HL-60 (cell line): ENCODE results near the gene USP1.

ENCODE experiments used
- CTCF ChIP-seq: IDR thresholded peaks from one replicate; pipeline ENCODE4 v1.5.1; 2011; ENCODE audit warnings: low read length, control low read depth, inconsistent platforms; ENCODE audit not compliant: insufficient read depth
- POLR2AphosphoS5 ChIP-seq: IDR thresholded peaks from 2 replicates; pipeline ENCODE4 v1.6.1; 2012; ENCODE audit warnings: low read depth
- REST ChIP-seq: IDR thresholded peaks from 2 replicates; pipeline ENCODE4 v1.6.1; 2012; ENCODE audit warnings: low read depth; ENCODE audit not compliant: insufficient replicate concordance
- SPI1 ChIP-seq: IDR thresholded peaks from 2 replicates; pipeline ENCODE4 v1.6.1; 2012; ENCODE audit warnings: low read depth, mild to moderate bottlenecking, borderline replicate concordance

- peak; percentile 35 for TF ChIP-seq CTCF
- TF ChIP-seq REST: no peak
- TF ChIP-seq POLR2AphosphoS5: no peak
- no peak for TF ChIP-seq SPI1
These were observed 45.4 kb upstream of the USP1 start for GRCh38 chr1:62391369-62391971.
